Heart left ventricle (tissue), 13 donors: Measurements from ENCODE around the gene PATE1.

Experiments
- POLR2A ChIP-seq, 2 donors: fragments of 450-650 bp; IDR thresholded peaks; one replicate each; pipeline ENCODE4 v1.6.1; 2017; ENCODE audit warnings: antibody characterized with exemption in 2 of 2, mild to moderate bottlenecking in 2 of 2, moderate library complexity in 2 of 2
- TF ChIP-seq, protein P1 (sequence below), 12 donors: fragments of 200-600 bp; sonication (generic) in 4 of 12; IDR thresholded peaks; one replicate each; pipeline versions ENCODE4 v1.5.0 to v1.8.0; 2018 to 2022; ENCODE audit warnings: antibody characterized with exemption in 12 of 12, mild to moderate bottlenecking in 5 of 12
- donor health status: ischemic (EF 13 %, LVEDD 7.1; RV severe dilation, severe dysfunction).
- donor health status: DM: no; HTN: yes; CAD: no.
- donor health status: DM: no; HTN: no; CAD: no.
- donor health status: ischemic (EF 25% LVEDD 6.9; RV normal size, moderate dysfunction).
- donor health status: ischemic (EF 25% LVEDD 5.7; RV mildly dilated, moderate dysfunction).
- donor health status: ischemic (EF 35%, LVEDD 5.7; RV mildly dilated, moderate dysfunction).
- donor health status: nonischemic (EF 11% LVEDD 7.7; RV severe dilation, severe dysfunction).
- donor health status: DM: yes; HTN: yes; CAD: no.
- donor health status: PGD.
- donor health status: ischemic (EF 29% LVEDD 5.4; RV normal size, mild dysfunction).
- donor health status: nonischemic (EF 23%, LVEDD 6.1; RV moderate dilation, normal function).

DNA sequence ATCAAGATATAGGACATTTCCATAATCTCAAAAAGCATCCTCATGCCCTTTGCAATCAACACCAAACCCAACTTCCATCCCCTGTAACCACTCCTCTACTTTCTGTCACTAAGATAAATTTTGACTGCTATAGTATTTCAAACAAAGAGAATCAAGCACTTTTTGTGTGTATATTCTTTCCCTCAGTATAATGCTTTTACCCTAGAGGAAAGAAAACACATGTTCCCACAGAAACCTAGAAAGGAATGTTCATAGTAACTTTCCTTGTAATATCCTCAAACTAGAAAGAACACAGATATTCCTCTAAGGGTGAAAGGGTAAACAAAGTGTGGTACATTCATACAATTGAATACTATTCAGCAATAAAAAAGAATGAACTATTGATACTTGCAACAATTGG lies 5.5 kb upstream of the PATE1 start:
- TF ChIP-seq POLR2A (IDR thresholded peaks at IDR 0.05): no peak
- TF ChIP-seq, protein P1, sequence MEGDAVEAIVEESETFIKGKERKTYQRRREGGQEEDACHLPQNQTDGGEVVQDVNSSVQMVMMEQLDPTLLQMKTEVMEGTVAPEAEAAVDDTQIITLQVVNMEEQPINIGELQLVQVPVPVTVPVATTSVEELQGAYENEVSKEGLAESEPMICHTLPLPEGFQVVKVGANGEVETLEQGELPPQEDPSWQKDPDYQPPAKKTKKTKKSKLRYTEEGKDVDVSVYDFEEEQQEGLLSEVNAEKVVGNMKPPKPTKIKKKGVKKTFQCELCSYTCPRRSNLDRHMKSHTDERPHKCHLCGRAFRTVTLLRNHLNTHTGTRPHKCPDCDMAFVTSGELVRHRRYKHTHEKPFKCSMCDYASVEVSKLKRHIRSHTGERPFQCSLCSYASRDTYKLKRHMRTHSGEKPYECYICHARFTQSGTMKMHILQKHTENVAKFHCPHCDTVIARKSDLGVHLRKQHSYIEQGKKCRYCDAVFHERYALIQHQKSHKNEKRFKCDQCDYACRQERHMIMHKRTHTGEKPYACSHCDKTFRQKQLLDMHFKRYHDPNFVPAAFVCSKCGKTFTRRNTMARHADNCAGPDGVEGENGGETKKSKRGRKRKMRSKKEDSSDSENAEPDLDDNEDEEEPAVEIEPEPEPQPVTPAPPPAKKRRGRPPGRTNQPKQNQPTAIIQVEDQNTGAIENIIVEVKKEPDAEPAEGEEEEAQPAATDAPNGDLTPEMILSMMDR (IDR thresholded peaks at IDR 0.05): no peak
